Measurements from ENCODE around the gene ASRGL1.

Gene ASRGL1

GRCh38 chr11:62337303-62338181 is at the start of gene ASRGL1:
ASRGL1 (plus strand) TSS chr11:62337448; CDS start chr11:62337978, 530 bp downstream.
- Histone ChIP-seq H3K4me3 (ENCODE audit: low read depth, low read length) (peak within 1 kb of the TSS; percentile 94), H3K9me3 (ENCODE audit: severe bottlenecking) (no peaks in the 10 kb centered on the region), H3K36me3 (peaks cover 37% of the 10 kb centered on the region), H3K27me3 (ENCODE audit: insufficient read depth, low read depth, severe bottlenecking) (no peaks in the 10 kb centered on the region), H3K27ac (peak within 1 kb of the TSS; percentile 88)
- no peak for TF ChIP-seq CTCF (IDR thresholded peaks at IDR 0.05; ENCODE audit: low read depth, low read length)
- peak; percentile 94 for DNase-seq

GRCh38 chr11:62295504-62295903 is 41.7 kb upstream of the ASRGL1 start:
- no peak overlapping the region for H3K4me3 ChIP-seq (ENCODE audit: low read depth, low read length)
- H3K9me3 ChIP-seq (ENCODE audit: severe bottlenecking) = no peaks in the 10 kb centered on the region
- no peaks in the 10 kb centered on the region for H3K27me3 ChIP-seq (ENCODE audit: insufficient read depth, low read depth, severe bottlenecking)
- no peak overlapping the region for H3K27ac ChIP-seq
- TF ChIP-seq CTCF (IDR thresholded peaks at IDR 0.05; ENCODE audit: low read depth, low read length) = no peak
- no peak for DNase-seq
- H3K36me3 ChIP-seq = no peaks in the 10 kb centered on the region

- Histone ChIP-seq H3K36me3 (no peaks in the 10 kb centered on the region), H3K27me3 (ENCODE audit: insufficient read depth, low read depth, severe bottlenecking) (no peaks in the 10 kb centered on the region), H3K9me3 (ENCODE audit: severe bottlenecking) (no peaks in the 10 kb centered on the region), H3K4me3 (ENCODE audit: low read depth, low read length) (no peak within 1 kb of the TSS), H3K27ac (no peak within 1 kb of the TSS)
- DNase-seq = no peak
- TF ChIP-seq CTCF (IDR thresholded peaks at IDR 0.05; ENCODE audit: low read depth, low read length) = no peak
Measured at GRCh38 chr11:62298975-62299374, 38.3 kb upstream of the ASRGL1 start, which contains the start of gene SCGB1D4. SCGB1D4 (minus strand) TSS chr11:62299075; CDS start chr11:62299010, 65 bp downstream.

GRCh38 chr11:62306227-62306626 is 31.0 kb upstream of the ASRGL1 start:
- Histone ChIP-seq H3K27me3 (ENCODE audit: insufficient read depth, low read depth, severe bottlenecking) (no peaks in the 10 kb centered on the region), H3K4me3 (ENCODE audit: low read depth, low read length) (no peak overlapping the region), H3K36me3 (no peaks in the 10 kb centered on the region), H3K9me3 (ENCODE audit: severe bottlenecking) (no peaks in the 10 kb centered on the region), H3K27ac (no peak overlapping the region)
- DNase-seq = no peak
- TF ChIP-seq CTCF (IDR thresholded peaks at IDR 0.05; ENCODE audit: low read depth, low read length) = no peak

GRCh38 chr11:62307950-62308349 is 29.3 kb upstream of the ASRGL1 start:
- no peak for TF ChIP-seq CTCF (IDR thresholded peaks at IDR 0.05; ENCODE audit: low read depth, low read length)
- Histone ChIP-seq H3K27ac (no peak overlapping the region), H3K36me3 (no peaks in the 10 kb centered on the region), H3K4me3 (ENCODE audit: low read depth, low read length) (no peak overlapping the region), H3K27me3 (ENCODE audit: insufficient read depth, low read depth, severe bottlenecking) (no peaks in the 10 kb centered on the region), H3K9me3 (ENCODE audit: severe bottlenecking) (no peaks in the 10 kb centered on the region)
- DNase-seq = no peak

Data from WERI-Rb-1 (cell line).